Omental fat pad (tissue), 4 donors: ENCODE data around the gene SLC25A34. TPM values are rescaled to one million over a fixed set of nuclear protein-coding genes. Genes with fewer than 3 reads are reported as not detected.

Source experiments
- ATAC-seq: fragments of 150-250 bp; one replicate; pipeline ENCODE4 v1.9.1; 2016; ENCODE audit warnings: mild to moderate bottlenecking, moderate library complexity; ENCODE audit not compliant: low FRiP score
- DNase-seq: peaks from one replicate; pipeline ENCODE4 v3.0.0-alpha.2; 2019; ENCODE audit warnings: low spot score
- CTCF ChIP-seq, 3 donors: fragments of 450-650 bp; IDR thresholded peaks; one replicate each; pipeline ENCODE4 v1.5.1; 2016 to 2017; ENCODE audit warnings: antibody characterized with exemption in 3 of 3, mild to moderate bottlenecking in 3 of 3, moderate library complexity in 2 of 3
- total RNA-seq, 4 donors: library from RNA; depleted of rRNA; stranded (reverse); fragments of >200 nt; gene quantifications; one replicate each; pipeline ENCODE4 v1.1.0, GENCODE V29; 2016

Gene SLC25A34
- total RNA-seq, 4 donors from 2014 or later, result 0.82 to 13.1 (median 2.0) TPM

GRCh38 chr1:15712168-15712567, 23.9 kb upstream of the SLC25A34 start:
- ATAC-seq, result no peak

GRCh38 chr1:15714406-15715136, 21.5 kb upstream of the SLC25A34 start:
- DNase-seq (no peak), ATAC-seq (no peak)
- no peak for TF ChIP-seq CTCF (IDR thresholded peaks at IDR 0.05)

More at GRCh38 chr1:15712168-15712567, 23.9 kb upstream of the SLC25A34 start:
- no peak for DNase-seq
- TF ChIP-seq CTCF (IDR thresholded peaks at IDR 0.05), result no peak

- DNase-seq (no peak), ATAC-seq (no peak)
- no peak for TF ChIP-seq CTCF (IDR thresholded peaks at IDR 0.05)
These were observed 18.5 kb upstream of the SLC25A34 start for GRCh38 chr1:15717418-15718125.

- TF ChIP-seq CTCF (IDR thresholded peaks at IDR 0.05), result no peak
- peak; percentile 9 for ATAC-seq
These were observed 17.9 kb upstream of the SLC25A34 start for GRCh38 chr1:15718199-15718601.

GRCh38 chr1:15719381-15720120, 16.5 kb upstream of the SLC25A34 start:
- ATAC-seq (no peak), DNase-seq (no peak)
- TF ChIP-seq CTCF (IDR thresholded peaks at IDR 0.05), result no peak

More at GRCh38 chr1:15718199-15718601, 17.9 kb upstream of the SLC25A34 start:
- DNase-seq, result no peak

- no peak for TF ChIP-seq CTCF (IDR thresholded peaks at IDR 0.05)
- DNase-seq (no peak), ATAC-seq (no peak)
These were observed 15.2 kb upstream of the SLC25A34 start for GRCh38 chr1:15720861-15721260.
